HG03175 (cell line): ENCODE results near the gene ACTR8.
"Not testable (repeated sequence)": the region's sequence is repeated elsewhere in the genome, so short reads cannot be mapped to it uniquely, and the experiment has no call there.

Source experiments
- ATAC-seq: cut with Tn5 transposase; IDR thresholded peaks from one replicate; pipeline ENCODE4 v1.9.1; 2021; ENCODE audit warnings: mild to moderate bottlenecking, moderate library complexity; ENCODE audit not compliant: unreplicated experiment

ACTR8 gene

GRCh38 chr3:53881691-53882593 lies at the start of gene ACTR8:
Gene ACTR8 (minus strand): TSS chr3:53882152. CDS start chr3:53882101, 51 bp downstream.
- peak; percentile 89 for ATAC-seq

- not testable (repeated sequence) for ATAC-seq
These were observed 45.4 kb upstream of the ACTR8 start for GRCh38 chr3:53927208-53927872.

- ATAC-seq: no peak
These were observed 39.3 kb upstream of the ACTR8 start for GRCh38 chr3:53921296-53921695.

DNA sequence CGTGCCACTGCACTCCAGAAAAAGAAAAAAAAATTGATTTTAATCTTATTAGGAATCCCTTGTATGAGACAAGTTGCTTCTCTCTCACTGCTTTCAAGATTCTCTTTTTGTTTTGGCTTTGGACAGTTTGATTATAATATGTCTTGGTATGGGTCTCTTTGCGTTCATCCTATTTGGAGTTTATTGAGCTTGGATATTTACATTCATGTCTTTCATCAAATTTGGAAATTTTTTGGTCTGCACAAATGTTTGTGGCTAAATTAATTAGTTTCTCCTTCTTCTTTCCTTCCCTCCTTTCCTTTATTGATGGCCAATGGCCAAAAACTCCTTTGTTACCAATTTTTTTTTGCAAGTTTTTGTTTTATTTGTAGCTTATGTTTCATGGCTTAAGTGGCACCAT lies 37.8 kb upstream of the ACTR8 start:
- ATAC-seq: no peak

DNA sequence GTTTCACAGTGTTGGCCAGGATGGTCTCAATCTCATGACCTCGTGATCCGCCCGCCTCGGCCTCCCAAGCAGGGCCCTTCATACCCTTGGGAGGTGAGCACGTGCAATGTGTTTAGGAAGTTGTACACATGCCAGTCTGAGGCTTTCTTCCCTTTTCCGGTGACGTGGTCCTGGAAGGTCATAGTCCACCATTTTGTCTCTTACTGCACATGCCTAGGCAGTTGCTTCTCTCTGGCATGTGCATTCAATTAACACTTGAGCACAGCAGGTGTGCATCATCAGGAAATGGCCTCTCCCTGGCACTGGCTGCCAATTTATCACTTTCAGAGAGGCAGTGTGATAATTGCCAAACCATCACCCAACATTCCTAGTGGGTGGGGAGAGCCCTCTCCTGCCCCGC lies 31.4 kb upstream of the ACTR8 start:
- ATAC-seq: no peak

DNA sequence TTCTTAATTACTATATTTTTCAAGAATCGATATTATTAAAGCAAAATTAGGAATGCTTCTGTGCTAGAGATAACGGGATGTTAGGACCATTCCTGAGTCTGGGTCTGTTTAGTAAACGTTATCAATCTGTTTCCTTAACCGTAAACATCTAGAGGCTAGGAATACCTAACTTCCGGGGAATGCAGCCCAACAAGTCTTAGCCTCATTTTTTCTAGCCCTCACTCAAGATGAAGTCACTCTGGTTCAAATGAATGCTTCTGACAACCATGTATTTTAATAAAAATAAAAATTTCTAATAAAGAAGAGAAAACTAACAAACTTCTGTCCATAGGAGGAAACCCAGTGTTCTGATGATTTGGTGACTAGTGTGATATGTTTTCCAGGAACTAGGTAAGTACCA lies 20.8 kb upstream of the ACTR8 start:
- ATAC-seq: no peak

GRCh38 chr3:53902067-53902466 lies 20.1 kb upstream of the ACTR8 start:
- ATAC-seq: no peak

DNA sequence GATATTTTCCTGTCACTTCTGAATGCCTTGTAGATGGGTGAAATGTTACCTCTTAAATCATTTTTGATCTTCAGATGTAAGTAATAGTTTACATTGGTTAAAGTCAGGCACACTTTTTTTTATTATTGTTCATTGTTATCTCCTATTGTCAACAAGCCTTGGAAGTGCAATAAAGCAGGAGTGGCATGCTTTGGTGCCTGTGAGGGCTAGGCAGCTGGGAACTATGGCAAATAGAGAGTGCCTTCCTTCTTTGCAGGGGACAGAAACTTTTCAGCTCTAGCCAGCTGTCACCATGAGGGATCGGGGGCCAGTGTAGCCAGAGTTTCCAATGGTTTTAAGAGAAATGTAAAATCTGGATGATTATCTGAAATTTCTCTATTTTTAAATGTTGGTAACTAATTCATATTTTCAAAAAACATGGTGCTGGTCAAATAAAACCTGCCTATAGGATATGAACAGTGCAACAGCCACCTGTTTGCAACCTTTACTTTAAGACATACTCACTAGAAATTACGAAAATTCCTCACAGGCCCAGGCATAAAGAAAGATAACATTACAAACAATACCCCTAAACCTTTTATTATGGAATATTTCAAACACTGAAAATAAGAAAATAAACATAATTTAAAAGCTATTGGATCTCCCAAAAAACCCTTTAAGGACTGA lies 18.8 kb upstream of the ACTR8 start:
- no peak for ATAC-seq

DNA sequence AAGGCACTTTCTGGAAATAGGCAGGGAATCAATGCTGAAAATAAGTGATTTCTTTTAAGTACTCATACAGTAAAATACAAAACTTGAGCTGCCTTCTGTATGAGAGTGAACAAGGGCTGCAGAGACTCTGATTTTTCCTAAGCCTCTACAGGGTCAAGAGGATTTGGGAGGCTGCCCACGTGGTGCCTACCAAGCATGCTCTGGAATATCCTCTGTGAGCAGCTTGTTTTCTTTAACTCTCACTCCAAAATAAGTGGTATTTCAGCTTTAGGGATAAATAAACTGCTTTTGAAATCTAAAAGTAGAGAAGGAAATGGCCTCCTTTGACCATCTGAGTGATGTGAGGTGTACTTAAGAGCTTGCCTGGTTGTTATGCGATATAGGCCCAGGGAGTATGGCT lies 17.8 kb upstream of the ACTR8 start:
- no peak for ATAC-seq

- no peak for ATAC-seq
These were observed 10.3 kb upstream of the ACTR8 start for GRCh38 chr3:53892286-53892637.

GRCh38 chr3:53891497-53892285 lies 9.7 kb upstream of the ACTR8 start, which contains the start of gene SELENOK:
Gene SELENOK (minus strand): TSS chr3:53891859.
- ATAC-seq: peak; percentile 97

- no peak for ATAC-seq
These were observed 8.9 kb upstream of the ACTR8 start for GRCh38 chr3:53890726-53891475.

- no peak for ATAC-seq
These were observed 6.3 kb upstream of the ACTR8 start for GRCh38 chr3:53888232-53888631.

GRCh38 chr3:53887446-53887845 lies 5.5 kb upstream of the ACTR8 start:
- no peak for ATAC-seq

GRCh38 chr3:53885239-53885638 lies 3.3 kb upstream of the ACTR8 start:
- no peak for ATAC-seq

DNA sequence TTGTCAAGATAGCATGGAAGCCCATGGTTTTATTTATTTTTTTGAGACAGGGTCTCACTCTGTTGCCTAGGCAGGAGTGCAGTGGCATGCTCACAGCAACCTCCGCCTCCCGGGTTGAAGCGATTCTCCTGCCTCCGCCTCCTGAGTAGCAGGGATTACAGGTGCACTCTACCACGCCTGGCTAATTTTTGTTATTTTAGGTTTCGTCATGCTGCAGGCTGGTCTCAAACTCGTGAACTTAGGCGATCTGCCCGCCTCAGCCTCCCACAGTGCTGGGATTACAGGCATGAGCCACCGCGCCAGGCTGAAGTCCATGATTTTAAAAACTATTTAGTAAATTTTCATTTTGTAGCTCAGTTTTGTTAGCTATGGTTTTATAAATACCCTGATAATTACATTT lies 2.7 kb upstream of the ACTR8 start:
- no peak for ATAC-seq

GRCh38 chr3:53883008-53883407 lies 1.1 kb upstream of the ACTR8 start:
- ATAC-seq: no peak

DNA sequence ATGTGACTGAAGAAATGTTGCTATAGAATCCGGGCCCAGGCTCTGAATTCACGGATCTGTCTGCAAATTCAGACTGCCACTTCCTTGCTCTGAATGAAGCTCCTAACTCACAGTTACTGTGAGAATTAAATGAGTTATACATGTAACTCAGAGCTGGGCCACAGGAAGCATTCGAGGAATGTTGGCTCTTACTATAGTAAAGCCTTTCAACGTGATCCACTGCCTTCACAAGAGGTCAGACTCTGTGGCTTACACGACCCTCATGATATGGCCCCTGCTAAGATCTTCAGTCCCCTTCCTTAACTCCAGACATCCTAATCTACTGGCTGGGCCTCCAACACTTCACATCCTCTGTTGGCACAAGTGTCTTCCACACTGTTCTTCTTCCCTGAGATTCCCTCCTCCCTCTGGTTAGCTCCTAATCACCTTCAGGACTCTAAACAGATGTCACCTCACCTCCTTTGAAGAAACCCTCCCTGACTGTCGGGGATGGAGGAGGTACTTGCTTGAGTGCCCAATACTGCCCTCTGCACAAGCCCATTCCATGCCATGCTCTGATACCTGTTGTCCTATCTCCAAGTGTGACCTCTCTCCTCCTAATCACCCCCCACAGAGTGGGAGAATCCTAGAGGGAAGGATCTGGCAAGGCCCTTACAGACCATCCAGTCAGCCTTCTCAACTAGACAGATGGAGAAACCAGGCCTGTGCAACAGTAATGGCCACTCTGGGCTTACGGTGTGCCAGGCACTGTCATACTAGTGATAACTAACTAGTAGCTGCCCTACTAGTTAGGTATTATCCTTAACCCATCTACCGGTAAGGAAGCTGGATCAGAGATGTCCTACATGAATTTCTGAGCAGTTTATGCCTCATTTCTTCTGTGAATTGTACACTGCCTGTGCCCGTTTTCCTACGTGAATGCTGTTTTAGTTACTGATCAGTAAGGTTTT lies 1.3 kb downstream of the ACTR8 start:
- ATAC-seq: no peak
